GM19238 (cell line): ENCODE data around the gene ANO10.
"Not testable (repeated sequence)": the region's sequence is repeated elsewhere in the genome, so short reads cannot be mapped to it uniquely, and the experiment has no call there.

Experiments used
- DNase-seq: peaks from one replicate; pipeline ENCODE4 v3.0.0; 2011; ENCODE audit warnings: low spot score; ENCODE audit not compliant: insufficient read length

Gene ANO10, protein sequence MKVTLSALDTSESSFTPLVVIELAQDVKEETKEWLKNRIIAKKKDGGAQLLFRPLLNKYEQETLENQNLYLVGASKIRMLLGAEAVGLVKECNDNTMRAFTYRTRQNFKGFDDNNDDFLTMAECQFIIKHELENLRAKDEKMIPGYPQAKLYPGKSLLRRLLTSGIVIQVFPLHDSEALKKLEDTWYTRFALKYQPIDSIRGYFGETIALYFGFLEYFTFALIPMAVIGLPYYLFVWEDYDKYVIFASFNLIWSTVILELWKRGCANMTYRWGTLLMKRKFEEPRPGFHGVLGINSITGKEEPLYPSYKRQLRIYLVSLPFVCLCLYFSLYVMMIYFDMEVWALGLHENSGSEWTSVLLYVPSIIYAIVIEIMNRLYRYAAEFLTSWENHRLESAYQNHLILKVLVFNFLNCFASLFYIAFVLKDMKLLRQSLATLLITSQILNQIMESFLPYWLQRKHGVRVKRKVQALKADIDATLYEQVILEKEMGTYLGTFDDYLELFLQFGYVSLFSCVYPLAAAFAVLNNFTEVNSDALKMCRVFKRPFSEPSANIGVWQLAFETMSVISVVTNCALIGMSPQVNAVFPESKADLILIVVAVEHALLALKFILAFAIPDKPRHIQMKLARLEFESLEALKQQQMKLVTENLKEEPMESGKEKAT

DNA sequence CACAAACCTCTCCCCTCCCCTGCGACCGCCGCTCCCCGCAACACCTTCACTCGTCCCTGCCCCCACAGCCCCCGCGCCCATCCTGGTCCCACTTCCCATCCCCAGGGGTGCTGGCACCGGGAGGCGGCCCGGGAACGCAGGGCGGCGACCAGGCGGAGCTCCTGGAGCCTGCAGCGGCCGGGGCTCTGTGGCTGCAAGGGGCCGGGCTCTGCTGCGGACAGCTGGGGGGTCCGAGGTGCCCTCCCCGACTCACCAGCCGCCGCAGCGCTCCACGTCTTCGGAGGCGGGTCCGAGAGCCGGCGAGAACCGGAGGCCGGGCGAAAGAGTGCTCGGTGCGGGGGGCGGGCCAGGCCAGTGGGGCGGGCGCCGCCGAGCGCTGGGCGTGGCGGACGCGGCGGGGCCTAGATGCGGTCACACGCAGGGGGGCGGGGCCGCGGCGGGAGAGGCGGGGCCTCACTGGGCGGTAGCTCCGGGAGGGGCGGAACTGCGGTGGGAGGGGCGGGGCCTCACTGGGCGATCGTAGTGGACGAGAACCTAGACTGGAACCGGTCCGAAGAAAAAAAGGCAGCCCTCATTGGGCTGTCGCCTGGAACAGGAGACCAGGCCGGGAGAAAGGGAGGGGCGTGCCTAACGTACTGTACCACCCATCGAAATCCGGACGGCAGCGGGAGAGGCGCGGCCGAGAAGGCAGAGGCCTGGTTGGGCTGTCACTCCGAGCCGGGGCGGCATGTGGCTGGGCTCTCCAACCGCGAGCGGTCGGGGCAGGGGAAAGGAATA lies at the start of gene ANO10:
Gene ANO10 (minus strand): TSS at position 356 of the 777 bp plus-strand sequence. CDS start 16,159 bp downstream, outside the sequence.
- peak; percentile 89 for DNase-seq

DNA sequence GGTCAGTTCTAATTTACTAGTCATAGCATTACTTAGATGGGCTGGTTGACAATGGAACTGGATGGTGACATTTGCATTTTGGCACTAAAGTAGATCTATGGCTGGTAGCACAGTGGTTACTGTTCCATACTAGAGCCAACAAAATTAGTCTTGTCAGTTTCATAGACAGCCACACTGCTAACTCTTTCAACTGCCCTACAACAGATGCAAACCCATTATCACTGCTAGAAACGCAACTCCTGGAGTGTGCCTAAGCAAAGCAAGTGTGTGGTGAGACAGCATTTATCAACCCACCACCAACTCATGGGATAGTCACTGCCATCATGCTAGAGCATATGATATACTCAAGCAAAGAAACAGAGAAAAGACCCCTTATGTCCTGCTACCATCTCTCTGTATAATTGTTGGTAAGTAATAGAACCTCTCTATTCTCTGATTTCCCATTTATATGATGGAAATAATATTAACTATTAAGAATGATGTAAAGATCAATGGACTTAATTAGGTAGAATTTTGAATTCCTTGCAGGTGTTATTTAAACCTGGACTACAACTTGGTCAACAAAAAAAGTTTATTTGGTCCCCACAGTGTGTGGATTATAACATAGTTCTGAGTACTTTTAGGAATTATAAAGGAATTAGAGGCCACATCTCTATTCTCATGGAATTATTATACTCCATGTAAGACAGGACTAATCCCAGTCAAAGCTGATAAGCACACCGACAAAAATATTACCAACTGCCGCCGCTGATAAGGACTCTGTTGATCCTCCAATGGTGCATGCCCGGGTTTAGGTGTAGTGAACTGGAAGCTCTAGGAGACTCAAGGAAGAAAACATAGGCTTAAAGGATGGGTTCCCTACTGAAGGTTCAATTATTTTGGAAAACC lies 49.1 kb upstream of the ANO10 start:
- no peak for DNase-seq

DNA sequence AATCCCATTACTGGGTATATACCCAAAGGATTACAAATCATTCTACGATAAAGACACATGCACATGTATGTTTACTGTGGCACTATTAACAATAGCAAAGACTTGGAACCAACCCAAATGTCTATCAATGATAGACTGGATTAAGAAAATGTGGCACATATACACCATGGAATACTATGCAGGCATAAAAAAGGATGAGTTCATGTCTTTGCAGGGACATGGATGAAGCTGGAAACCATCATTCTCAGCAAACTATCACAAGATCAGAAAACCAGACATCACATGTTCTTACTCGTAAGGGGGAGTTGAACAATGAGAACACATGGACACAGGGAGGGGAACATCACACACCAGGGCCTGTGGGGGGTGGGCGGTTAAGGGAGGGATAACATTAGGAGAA lies 43.2 kb upstream of the ANO10 start:
- DNase-seq = not testable (repeated sequence)

DNA sequence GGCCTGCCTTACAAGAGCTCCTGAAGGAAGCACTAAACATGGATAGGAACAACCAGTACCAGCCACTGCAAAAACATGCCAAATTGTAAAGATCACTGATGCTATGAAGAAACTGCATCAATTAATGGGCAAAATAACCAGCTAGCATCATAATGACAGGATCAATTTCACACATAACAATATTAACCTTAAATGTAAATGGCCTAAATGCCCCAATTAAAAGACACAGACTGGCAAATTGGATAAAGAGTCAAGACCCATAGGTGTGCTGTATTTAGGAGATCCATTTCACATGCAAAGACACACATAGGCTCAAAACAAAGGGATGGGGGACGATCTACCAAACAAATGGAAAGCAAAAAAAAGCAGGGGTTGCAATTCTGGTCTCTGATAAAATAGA lies 39.6 kb upstream of the ANO10 start:
- not testable (repeated sequence) for DNase-seq

DNA sequence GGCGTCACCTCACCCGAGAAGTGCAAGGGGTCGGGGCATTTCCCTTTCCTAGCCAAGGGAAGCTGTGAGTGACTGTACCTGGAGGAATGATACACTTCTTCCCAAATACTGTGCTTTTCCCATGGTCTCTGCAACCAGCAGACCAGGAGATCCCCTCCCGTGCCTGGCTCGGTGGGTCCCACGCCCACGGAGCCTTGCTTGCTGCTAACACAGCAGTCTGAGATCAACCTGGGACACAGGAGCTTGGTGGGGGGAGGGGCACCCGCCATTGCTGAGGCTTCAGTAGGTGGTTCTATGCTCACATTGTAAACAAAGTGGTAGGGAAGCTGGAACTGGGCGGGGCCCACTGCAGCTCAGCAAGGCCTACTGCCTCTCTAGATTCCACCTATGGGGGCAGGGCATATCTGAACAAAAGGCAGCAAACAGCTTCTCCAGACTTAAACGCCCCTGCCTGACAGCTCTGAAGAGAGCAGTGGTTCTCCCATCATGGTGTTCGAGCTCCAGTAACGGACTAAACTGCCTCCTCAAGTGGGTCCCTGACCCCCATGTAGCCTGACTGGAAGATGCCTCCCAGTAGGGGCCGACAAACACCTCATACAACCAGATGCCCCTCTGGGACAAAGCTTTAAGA lies 37.6 kb upstream of the ANO10 start:
- no peak for DNase-seq

DNA sequence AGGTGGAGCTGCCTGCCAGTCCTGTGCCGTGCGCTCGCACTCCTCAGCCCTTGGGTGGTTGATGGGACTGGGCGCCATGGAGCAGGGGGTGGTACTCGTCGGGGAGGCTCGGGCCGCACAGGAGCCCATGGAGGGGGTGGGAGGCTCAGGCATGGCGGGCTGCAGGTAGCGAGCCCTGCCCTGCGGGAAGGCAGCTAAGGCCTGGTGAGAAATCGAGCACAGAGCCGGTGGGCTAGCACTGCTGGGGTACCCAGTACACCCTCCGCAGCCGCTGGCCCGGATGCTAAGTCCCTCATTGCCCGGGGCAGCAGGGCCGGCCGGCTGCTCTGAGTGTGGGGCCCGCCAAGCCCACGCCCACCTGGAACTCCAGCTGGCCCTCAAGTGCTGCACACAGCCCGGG lies 34.6 kb upstream of the ANO10 start:
- not testable (repeated sequence) for DNase-seq

DNA sequence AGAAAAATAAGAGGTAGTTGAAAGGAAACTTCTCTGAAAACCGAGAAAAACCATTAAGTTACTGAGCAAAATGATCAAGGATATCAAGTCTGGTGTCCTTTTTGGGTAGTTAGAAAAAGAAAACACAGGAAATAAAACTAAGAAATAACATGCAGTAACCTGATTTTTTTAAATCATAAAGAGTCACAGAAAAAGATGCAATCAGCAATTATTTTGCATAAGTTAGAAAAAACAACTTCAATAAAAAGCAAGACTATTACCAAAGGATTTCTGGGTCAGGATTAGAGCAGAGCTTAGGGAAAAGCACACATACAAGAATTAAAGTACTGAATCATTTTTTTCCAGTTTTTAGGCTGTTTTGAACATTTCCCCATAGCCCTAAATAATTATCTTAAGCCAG lies 28.5 kb upstream of the ANO10 start:
- DNase-seq = no peak

DNA sequence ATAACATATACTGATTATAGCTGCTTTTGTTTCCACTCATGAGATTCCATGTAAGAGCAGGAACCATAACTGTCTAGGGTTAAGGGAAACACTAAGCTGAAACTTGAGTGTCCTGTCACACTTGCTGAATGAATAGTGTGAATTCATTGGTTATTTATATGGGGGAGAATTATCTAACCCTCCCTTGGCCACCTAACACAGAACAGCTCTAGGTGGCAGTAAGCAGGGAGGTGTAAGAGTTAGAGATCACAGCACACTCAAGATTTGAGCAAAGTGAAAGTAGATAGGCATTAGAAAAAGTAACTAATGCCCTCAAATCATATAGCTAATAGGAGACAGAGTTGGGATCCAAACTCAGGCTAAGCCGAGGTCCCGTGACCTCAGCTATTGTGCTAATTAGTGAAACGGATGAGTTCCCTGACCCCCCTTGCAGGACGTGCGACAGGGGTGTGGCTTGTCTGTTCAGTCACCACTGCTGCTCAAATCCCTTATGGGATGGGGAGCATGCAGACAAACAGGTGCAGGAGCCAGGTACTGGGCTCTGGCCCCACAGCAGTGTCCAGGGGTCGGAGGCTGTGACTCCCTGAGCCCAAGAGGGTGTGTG lies 27.7 kb upstream of the ANO10 start:
- DNase-seq = no peak

DNA sequence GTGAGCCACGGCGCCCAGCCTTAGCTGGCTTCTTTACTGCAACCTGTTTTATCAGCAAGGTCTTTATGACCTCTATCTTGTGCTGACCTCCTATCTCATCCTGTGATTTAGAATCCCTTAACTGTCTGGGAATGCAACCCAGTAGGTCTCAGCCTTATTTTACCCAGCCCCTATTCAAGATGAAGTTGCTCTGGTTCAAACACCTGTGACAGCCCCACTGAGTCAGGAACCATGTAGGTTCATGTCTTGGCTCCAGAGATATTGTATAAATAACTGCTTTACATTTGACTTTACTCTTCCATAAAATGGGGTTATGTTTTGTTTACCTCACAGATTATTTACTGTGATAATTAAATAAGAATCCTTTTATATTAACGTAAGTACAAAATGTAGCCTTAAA lies 27.1 kb upstream of the ANO10 start:
- DNase-seq = no peak

DNA sequence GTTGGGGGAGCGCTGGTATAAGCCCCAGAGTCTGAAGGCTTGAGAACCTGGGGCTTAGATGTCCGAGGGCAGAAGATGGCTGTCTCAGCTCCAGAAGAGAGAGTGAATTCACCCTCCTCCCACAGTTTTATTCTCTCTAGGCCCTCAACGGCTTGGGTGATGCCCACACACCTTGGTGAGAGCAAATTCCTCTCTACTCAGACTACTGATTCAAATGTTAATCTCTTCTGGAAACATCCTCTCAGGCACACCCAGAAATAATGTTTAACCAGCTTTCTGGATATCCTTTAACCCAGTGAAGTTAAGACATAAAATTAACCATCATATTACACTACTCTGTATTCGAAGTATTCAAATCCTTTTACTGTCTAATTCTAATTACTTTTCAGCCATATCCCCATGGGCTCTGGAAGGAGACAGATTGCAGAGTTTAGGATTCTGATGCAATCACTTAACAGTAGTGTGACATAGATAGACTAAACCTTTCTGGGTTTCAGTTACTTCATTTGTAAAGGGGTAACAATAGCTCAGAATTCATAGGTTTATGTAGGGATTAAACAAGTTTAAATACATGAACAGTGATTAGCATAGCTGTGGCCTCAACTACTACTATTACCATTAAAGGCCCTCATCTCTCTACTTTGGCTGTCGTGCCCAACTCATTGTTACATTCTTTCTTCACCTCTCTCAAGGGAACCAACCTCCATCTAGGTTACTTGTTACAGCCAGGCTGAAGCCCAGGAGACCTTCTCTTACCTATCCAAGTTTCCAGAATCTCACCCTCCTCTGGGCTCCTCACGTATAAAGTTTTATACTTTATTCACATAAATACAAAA lies 25.7 kb upstream of the ANO10 start:
- no peak for DNase-seq

DNA sequence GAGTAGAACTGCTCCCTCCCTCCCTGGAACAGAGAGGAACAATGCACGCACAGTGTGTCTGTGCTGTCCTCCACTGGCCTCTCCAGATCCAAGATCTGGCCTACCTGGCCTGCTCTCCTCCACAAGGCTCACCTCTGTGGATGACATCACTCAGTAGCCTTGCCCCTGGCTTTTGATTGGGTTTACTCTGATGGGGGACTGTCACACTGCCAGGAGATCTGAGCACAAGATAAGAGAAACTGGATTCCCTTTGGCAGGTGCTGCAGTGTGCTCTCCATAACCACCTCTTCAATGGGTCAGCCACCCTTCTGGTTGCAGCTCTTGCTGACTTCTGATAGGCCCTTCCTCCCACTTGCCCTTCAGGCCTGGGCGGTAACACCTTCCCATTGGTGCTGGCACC lies 22.6 kb upstream of the ANO10 start:
- no peak for DNase-seq

DNA sequence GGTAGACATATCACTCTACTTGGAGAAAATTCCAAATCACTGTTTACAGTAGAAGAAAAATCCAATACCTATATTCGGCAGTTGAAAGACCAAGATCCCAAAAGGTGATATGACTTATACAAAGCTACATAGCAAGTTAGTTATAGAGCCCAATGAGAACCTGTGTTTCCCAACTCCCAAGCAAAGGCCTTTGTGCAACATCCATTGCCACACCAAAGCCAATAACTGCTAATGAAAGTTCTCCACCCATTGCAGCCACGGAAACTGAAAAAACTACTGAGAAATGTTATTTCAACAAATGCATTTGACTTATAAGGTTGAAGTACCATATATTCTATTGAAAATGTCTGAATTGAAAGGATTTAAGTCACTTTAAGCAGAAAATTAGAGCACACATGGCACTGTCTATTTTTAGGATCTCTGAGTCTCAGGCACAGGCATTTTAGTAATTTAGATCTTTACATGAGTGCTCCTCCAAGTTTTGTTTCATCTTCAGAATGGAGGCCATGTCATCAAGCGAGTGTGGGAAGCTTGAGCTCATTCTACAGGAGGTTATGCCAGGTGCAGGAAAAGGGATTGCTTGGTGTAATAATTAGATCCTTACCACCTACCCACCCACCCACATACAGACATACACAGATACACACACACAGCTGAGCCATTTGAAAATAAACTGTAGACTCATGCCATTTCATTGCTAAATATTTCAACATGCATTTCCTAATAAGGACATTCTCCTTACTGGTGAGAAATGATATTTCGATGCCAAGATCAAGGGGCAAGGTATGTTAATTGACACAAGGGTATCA lies 19.7 kb upstream of the ANO10 start:
- no peak for DNase-seq

DNA sequence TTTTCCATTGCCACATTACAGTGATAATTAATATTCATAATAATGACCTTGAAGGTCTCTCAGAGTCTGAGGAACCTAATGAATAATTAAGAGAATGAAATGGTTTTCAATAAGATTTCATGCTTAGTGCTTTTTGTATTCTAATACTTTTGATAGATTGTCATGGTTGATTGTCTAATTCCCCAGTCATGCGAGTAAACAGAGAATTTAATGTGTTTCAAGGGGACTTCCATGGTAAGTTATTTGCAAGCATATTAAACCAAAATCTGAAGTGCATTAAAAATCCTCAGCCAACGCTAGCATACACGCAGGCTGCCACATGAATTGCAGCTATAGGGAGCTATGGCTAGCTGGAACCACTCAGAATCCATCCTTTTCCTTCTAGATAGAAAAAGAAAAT lies 18.9 kb upstream of the ANO10 start:
- no peak for DNase-seq

DNA sequence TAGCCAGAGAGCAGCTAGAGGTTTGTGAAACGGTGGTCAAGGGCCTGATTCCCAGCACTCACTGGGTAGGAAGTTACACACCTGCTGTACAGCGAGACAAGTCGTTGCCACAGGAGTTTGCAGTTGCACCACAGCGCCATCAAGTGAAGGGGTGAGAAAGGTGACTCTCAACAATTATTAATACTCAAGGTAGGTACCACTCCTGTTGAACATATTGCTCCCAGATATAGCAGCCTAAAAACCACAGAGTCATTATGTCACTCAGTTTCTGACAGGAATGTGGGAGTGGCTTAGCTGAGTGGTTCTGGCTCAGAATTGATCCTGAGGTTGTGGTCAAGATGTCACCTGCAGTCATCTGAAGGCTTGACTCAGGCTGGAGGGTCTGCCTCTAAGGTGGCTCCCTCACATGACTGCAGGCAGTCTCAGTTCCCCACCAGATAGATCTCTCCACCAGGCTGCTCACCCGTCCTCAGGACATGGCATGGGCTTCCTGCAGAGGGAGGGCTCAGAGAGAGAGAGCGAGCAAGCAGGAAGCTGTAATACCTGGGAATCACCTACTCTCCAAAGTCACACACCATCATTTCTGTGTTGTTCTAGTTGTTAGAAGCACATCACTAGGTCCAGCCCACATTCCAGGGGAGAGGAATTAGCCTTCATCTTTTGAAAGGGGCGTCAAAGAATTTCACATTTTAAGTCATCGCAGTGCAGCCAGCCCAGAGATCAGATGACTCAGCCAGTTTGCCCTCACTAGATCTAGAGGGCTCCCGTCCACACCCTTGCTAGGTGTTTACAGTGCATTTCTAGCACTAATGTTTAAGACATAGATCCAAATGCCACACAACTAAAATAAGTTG lies 17.0 kb upstream of the ANO10 start:
- no peak for DNase-seq

DNA sequence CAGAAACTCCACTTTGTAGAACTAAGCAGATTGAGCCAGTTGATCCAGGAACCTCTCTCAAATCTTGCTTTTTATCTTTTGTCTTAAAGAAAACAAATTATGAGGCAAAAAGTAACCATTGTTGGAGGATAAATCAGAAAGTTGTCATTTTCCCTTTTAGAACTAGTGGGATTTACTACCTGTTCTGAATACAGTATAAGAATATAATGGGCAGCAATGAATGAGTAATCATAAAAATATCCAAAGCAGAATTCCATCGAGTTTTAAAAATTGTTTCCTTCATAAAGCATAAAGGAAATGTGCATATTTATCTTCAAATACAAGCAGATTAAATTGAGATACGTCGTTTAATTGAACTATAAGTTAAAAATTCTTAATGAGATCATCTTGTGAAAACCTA lies 15.9 kb upstream of the ANO10 start:
- DNase-seq = no peak

DNA sequence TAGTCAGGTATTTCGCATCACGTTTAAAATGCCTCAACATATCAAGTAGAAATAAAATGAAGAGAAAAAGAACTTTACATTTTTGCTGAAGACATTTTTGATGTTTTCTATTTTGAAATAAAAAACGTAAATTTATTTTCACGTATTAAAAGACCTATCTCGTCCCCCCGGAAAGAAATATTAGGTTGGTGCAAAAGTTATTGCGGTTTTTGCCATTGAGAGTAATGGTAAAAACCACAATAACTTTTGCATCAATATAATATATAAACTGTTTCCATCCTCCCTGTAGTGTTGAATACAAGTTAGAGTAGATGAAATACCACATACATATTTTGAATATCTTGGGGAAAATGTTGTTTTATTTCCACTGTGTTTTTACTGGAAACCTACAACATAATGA lies 11.2 kb upstream of the ANO10 start:
- DNase-seq = no peak

DNA sequence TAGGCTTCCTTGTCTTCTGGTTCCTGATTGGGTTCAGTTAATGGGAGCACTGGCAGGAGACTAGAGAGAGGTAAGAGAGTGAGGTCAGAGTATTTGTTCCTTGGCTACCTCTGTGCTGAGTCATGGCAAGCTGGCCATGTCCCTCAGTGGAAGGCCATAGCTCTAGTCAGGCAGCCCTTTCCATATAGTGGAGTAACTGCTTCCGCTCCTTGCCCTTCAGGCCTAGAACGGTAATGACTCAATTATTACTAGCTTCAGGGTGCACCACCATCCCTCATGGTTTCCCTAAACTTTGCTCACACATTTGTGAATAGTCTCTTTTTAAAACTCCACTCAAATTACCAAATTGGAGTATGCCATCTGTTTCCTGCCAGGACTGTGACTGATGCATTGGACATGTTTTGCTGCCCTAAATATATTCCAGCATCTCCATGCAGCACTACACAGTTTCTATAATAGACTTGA lies 10.5 kb upstream of the ANO10 start:
- DNase-seq = no peak

DNA sequence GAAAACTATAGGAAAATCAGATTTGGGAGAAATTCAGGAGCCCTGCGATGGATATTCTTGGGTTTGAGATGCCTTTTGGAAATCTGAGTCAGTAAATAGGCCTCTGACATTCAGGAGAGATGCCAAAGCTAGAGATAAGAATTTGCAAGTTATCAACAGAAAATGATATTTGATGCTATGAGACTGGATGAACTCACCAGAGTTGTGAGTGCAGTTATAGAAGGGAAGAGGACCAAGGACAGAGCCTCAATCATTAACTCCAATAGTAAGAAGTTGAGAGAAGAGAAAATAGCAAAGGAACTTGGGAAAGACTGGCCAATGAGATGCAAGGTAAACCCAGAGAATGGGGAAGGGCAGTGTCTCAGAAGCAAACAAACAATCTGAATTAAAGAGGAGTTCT lies 7.9 kb upstream of the ANO10 start:
- no peak for DNase-seq
